HS-27A (cell line): ENCODE data around the gene TADA2B.
A peak's percentile ranks its signal among the peaks of the same experiment; 100 is the strongest.

Experiments used
- DNase-seq: peaks from one replicate; pipeline ENCODE4 v3.0.0-alpha.2; 2012; ENCODE audit warnings: low read depth, missing footprints

TADA2B gene, protein sequence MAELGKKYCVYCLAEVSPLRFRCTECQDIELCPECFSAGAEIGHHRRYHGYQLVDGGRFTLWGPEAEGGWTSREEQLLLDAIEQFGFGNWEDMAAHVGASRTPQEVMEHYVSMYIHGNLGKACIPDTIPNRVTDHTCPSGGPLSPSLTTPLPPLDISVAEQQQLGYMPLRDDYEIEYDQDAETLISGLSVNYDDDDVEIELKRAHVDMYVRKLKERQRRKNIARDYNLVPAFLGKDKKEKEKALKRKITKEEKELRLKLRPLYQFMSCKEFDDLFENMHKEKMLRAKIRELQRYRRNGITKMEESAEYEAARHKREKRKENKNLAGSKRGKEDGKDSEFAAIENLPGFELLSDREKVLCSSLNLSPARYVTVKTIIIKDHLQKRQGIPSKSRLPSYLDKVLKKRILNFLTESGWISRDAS

GRCh38 chr4:7043284-7044136 is at the start of gene TADA2B:
TADA2B (plus strand) TSS chr4:7043372; CDS start chr4:7043580, 208 bp downstream.
- no peak for DNase-seq

- no peak for DNase-seq
These were observed 46.7 kb upstream of the TADA2B start for GRCh38 chr4:6996481-6996880.

- no peak for DNase-seq
These were observed 43.7 kb upstream of the TADA2B start for GRCh38 chr4:6999172-7000086.

- DNase-seq, result no peak
These were observed 42.6 kb upstream of the TADA2B start for GRCh38 chr4:7000421-7001176.

DNA sequence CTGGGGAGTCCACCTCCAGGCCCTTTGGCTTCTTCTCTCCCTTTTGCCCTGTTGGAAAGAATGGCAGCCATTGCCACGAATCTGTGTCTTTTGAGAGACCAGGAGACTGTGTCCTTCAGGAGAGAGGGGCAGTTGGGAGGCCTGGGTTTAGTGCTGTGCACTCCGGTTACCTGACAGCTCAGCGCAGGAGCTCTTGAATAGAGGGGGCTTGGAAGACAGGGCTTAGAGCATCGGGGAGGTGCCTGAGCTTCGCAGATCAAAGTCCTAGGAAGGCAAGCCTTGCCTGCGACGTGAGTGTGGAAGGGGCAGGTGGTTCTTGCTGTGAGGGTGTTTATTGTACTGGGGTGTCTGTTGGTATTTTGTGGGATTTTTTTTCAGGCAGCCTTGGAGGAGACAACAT is 41.9 kb upstream of the TADA2B start:
- DNase-seq, result no peak

- no peak for DNase-seq
These were observed 40.8 kb upstream of the TADA2B start for GRCh38 chr4:7002336-7002735.

DNA sequence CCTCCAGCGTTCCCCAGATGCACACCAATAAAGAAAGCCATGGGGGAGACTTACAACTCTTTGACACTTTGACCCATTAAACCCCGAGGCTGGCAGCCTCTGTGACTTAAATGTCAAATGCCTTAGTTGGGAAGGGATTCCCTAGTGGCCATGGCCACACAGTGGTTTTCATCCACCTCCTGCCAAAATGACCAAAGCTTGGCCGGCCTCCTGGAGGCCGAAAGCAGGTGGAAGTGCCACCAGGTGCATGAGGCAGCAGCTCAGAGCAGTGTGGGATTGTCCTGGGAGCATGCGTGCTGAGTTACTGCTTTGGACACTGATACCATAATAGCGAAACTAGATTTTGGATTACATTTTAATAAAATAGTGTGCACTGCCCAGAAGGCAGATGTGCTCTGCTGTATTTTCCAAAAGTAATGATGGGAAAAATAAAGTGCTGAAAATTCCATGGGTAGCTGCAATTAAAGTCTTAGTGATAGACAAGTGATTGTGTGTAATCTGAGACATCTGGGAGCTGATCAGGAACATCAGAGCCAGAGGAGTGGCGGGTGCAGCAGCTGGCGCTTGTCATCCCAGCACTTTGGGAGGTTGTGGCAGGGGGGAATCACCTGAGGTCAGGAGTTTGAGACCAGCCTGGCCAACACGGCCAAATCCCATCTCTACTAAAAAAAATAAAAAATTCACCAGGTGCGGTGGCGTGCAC is 39.8 kb upstream of the TADA2B start:
- no peak for DNase-seq

GRCh38 chr4:7003879-7004240 is 39.3 kb upstream of the TADA2B start:
- DNase-seq, result no peak

GRCh38 chr4:7004331-7004730 is 38.8 kb upstream of the TADA2B start:
- DNase-seq, result no peak

GRCh38 chr4:7005571-7005970 is 37.6 kb upstream of the TADA2B start:
- no peak for DNase-seq

GRCh38 chr4:7006411-7006810 is 36.8 kb upstream of the TADA2B start:
- no peak for DNase-seq

DNA sequence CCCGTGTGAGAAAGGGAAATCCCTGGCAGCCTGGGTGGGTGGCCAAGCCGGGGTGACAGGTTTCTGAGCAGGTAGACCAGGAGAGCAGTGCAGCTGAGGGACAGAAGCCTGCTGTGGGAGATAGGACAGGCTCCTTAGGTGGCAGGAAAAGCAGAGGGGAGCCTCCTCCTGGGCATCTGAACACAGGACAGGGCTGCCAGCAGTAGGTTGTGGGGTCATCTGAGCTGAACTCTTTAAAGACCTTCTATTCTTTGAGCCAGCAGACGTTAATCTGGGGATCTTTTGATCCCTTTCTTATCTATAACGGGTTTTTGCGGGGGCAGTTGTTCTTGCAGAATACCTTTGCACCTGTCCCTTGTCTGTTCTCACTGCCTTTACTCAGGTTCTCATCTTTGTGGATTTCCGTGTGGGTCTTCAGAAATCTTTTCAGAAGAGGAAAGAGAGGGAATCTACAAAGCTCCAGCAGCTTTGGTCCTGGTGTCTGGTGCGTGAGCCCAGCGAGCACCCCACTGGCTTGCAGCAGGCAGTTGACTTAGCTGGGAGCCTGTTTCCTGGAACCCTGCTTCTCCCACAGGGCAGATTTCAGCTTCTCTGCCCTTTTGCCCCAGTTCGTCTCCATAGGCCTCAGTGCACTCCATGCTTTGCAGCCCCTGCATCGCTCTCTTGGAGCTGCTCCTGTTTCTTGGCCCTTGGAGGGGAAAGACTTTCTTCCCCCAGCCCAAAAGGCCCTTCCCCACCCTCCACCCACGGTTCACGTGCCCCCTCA is 35.8 kb upstream of the TADA2B start:
- DNase-seq, result no peak

DNA sequence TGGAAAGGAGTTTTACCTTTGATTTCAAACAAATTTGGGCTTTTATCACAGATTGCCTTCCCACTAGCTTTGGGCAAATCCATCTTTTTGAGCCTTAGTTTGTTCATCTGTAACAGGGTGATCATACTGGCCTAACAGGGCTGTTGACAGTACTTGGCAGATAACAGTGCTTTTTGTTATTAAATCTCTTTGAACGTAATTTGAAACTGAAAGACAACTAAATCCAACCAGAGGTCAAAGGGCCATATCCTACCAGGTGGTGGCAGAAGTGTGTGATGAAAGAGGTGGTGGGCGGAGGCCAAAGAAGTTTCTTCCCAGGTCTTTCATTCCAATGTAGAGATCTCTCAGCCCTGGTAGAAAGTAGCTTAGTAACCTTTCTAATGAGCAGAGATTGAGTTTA is 35.2 kb upstream of the TADA2B start:
- DNase-seq, result no peak

DNA sequence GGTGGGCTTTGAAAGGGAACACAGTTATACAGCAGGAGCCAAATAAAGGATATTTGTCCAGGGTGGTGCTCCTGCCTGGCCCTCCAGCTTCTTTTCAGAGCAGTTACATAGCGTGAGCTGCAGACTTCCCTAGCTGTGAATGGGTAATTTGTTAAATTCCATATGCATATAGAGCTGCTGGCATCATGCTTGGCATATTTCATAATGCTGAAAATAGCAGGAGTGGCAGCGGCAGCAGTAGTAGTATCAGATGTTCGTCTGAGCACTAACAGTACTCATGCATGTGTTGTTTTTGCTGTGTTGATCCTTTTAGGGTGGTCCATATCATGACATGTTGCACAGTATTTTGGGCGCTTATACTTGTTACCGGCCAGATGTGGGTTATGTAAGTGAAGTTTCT is 33.6 kb upstream of the TADA2B start:
- DNase-seq, result no peak

DNA sequence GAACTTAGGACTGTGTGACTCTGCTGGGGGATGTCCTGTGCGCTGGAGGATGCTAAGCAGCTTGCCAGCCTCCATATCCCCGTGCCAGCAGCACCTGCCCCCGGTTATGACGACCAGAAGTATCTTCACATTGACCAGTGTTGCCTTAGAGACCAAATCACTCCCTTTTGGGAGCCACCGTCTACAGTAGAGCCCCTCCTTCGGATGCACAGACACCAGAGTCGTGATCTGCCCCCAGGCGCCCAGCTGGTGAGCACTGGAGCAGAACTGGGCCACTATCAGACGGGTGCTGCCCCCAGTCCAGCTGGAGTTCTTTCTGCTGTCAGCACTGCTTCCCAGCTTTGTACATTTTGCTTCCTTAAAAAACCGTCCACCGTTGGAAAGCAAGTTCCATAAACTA is 30.0 kb upstream of the TADA2B start:
- no peak for DNase-seq

GRCh38 chr4:7014815-7015214 is 28.4 kb upstream of the TADA2B start:
- no peak for DNase-seq

DNA sequence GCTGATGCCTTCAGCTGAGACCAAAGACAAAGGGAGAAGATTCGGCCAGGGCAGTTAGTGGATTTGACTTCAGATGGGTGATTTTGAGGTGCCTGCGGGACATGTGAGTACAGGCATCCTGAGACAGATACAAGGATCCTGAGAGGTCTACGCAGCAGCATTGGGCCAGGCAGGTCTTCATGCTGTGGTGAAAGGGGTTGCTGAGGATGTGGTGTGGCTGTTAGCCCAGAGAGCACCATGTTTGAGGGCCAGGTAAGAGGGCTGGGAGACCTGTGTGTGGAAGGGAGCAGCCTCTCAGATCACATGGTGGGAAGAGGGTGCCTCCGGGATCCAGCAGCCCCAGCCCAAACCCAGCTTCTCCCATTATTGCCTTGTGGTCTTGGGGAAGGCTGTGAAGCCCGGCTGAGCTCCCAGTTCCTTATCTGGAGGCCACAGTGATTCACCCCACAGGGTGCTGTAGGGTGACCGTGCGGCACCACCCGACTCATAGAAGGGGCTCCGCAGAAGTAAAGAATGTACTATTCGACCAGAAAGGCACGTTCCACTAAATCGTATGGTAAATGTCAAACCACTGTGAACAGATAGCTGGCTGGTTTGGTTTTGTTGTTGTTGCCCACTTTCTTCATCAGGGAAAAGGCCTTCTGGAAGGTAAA is 27.7 kb upstream of the TADA2B start:
- peak; percentile 34 for DNase-seq

DNA sequence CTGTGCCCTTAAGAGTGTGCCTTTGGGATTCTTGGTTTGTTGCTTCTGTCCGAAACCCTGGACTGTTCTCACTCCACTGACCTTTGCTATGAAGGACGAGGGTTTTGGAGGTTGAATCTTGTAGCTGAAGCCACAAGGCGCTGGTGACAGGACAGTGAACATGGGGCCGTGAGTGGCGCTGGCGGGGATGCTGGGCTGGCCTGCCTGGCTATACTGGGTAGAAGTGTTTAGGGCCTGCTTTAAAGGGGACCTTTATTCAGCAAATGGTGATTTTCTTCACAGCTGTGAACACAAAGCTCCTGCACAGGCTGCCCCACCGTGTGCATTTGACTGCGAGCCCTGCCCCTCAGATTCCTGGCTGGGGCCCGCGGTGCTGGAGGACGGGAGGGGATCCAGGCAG is 27.1 kb upstream of the TADA2B start:
- DNase-seq, result no peak

GRCh38 chr4:7016512-7016911 is 26.7 kb upstream of the TADA2B start:
- no peak for DNase-seq
